ENCODE data around the gene OPRM1.

GRCh38 chr6:154123155-154123956 lies 84.3 kb downstream of the OPRM1 start:
- TF ChIP-seq CTCF (IDR thresholded peaks at IDR 0.05; ENCODE audit: low read depth, low read length, poor library complexity, severe bottlenecking) = no peak
- no peak for TF ChIP-seq EZH2phosphoT487 (IDR thresholded peaks at IDR 0.05; ENCODE audit: borderline replicate concordance, low read length)
